Upper lobe of left lung (tissue), 6 donors: ENCODE measurements around the gene BBIP1. TPM values are rescaled to one million over a fixed set of nuclear protein-coding genes. Genes with fewer than 3 reads are reported as not detected.

Experiments used
- ATAC-seq, 2 donors: fragments of 200-7000 bp; cut with Tn5 transposase; one replicate each; pipeline ENCODE4 v1.9.1; 2022; ENCODE audit warnings: mild to moderate bottlenecking in 2 of 2, moderate library complexity in 2 of 2; ENCODE audit not compliant: low FRiP score in 2 of 2
- DNase-seq, 2 donors: peaks; one replicate each; pipeline ENCODE4 v3.0.0-alpha.2; 2019 to 2020
- H3K27ac ChIP-seq, 4 donors: fragments of 200-600 bp; sonication (generic); one replicate each; pipeline ENCODE4 v1.5.1; 2016 to 2019
- H3K27me3 ChIP-seq, 4 donors: fragments of 200-600 bp; sonication (generic); one replicate each; pipeline ENCODE4 v1.5.1; 2017 to 2019
- H3K36me3 ChIP-seq, 4 donors: fragments of 200-600 bp; sonication (generic); one replicate each; pipeline ENCODE4 v1.5.1; 2016 to 2019
- H3K4me1 ChIP-seq, 4 donors: fragments of 200-600 bp; sonication (generic); one replicate each; pipeline ENCODE4 v1.5.1; 2018 to 2019
- H3K4me3 ChIP-seq, 4 donors: fragments of 200-600 bp; sonication (generic); one replicate each; pipeline ENCODE4 v1.5.1; 2017 to 2019; ENCODE audit warnings: mild to moderate bottlenecking in 2 of 4, moderate library complexity in 1 of 4
- H3K9me3 ChIP-seq, 4 donors: fragments of 200-600 bp; sonication (generic); one replicate each; pipeline ENCODE4 v1.5.1; 2018 to 2019
- EP300 ChIP-seq, 4 donors: sonication (generic); formaldehyde crosslinking; IDR thresholded peaks; one replicate each; pipeline ENCODE4 v1.5.1; 2017; ENCODE audit warnings: antibody characterized with exemption in 4 of 4, control low read depth in 2 of 4
- POLR2A ChIP-seq, 4 donors: fragments of 450-650 bp; IDR thresholded peaks; one replicate each; pipeline ENCODE4 v1.5.1; 2016 to 2017; ENCODE audit warnings: antibody characterized with exemption in 4 of 4, mild to moderate bottlenecking in 2 of 4
- POLR2AphosphoS5 ChIP-seq, 2 donors: sonication (generic); formaldehyde crosslinking; IDR thresholded peaks; one replicate each; pipeline ENCODE4 v1.5.1; 2017; ENCODE audit warnings: antibody characterized with exemption in 2 of 2
- WGBS, 2 donors: methylation state at CpG; one replicate each; pipeline ENCODE4 v1.1.5; 2017 to 2018; 5-methylcytosine and 5-hydroxymethylcytosine counted together
- total RNA-seq, 6 donors: library from RNA; depleted of rRNA in 4 of 6; stranded (reverse); fragments of >200 nt in 4 of 6; gene quantifications; one replicate each; pipeline versions ENCODE4 v1.1.0 to v1.2.1, GENCODE V29; 2016 to 2021
- TF ChIP-seq, protein P1 (sequence below), 6 experiments: fragments of 450-650 bp in 4 of 6; fragments of 200-600 bp in 2 of 6; sonication (generic) in 2 of 6; IDR thresholded peaks; one replicate each; pipeline ENCODE4 v1.5.1; 2016 to 2019; ENCODE audit warnings: antibody characterized with exemption in 6 of 6
- donor health status: DM: no; HTN: no; CAD: no; lungs with moderate emphysema.
- donor health status: DM: no; HTN: yes; CAD: no; lungs with severe emphysema.

Gene BBIP1
- total RNA-seq, 6 donors from 2014 or later, result 3.4 to 27.4 (median 19.4) TPM

DNA sequence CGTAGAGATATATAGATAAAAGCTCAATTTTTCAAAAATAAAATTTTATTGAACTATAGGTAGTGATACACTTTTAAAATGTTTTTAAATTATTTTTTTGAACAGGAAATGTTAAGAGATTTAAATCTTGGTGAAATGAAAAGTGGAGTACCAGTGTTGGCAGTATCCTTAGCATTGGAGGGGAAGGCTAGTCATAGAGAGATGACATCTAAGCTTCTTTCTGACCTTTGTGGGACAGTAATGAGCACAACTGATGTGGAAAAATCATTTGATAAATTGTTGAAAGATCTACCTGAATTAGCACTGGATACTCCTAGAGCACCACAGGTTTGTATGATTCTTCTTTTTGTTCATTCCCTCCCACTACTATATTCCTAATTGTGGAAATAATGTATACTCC, 31.4 kb downstream of the BBIP1 start:
- Histone ChIP-seq H3K36me3 (peaks cover 0 to 70% (median 5%) of the 10 kb centered on the region in 4 donors), H3K4me1 (peaks cover 0 to 3% (median 0%) of the 10 kb centered on the region in 4 donors), H3K9me3 (no peaks in the 10 kb centered on the region), H3K4me3 (no peak overlapping the region), H3K27me3 (no peaks in the 10 kb centered on the region), H3K27ac (no peak overlapping the region)
- no peak for DNase-seq
- ATAC-seq, result no peak
- TF ChIP-seq POLR2AphosphoS5 (IDR thresholded peaks at IDR 0.05) (no peak), EP300 (IDR thresholded peaks at IDR 0.05) (no peak), POLR2A (IDR thresholded peaks at IDR 0.05) (no peak)
- TF ChIP-seq, protein P1, sequence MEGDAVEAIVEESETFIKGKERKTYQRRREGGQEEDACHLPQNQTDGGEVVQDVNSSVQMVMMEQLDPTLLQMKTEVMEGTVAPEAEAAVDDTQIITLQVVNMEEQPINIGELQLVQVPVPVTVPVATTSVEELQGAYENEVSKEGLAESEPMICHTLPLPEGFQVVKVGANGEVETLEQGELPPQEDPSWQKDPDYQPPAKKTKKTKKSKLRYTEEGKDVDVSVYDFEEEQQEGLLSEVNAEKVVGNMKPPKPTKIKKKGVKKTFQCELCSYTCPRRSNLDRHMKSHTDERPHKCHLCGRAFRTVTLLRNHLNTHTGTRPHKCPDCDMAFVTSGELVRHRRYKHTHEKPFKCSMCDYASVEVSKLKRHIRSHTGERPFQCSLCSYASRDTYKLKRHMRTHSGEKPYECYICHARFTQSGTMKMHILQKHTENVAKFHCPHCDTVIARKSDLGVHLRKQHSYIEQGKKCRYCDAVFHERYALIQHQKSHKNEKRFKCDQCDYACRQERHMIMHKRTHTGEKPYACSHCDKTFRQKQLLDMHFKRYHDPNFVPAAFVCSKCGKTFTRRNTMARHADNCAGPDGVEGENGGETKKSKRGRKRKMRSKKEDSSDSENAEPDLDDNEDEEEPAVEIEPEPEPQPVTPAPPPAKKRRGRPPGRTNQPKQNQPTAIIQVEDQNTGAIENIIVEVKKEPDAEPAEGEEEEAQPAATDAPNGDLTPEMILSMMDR (IDR thresholded peaks at IDR 0.05), result no peak
- 93 to 100% methylated on average over 1 of the region's 1 CpG for WGBS, 2 donors

DNA sequence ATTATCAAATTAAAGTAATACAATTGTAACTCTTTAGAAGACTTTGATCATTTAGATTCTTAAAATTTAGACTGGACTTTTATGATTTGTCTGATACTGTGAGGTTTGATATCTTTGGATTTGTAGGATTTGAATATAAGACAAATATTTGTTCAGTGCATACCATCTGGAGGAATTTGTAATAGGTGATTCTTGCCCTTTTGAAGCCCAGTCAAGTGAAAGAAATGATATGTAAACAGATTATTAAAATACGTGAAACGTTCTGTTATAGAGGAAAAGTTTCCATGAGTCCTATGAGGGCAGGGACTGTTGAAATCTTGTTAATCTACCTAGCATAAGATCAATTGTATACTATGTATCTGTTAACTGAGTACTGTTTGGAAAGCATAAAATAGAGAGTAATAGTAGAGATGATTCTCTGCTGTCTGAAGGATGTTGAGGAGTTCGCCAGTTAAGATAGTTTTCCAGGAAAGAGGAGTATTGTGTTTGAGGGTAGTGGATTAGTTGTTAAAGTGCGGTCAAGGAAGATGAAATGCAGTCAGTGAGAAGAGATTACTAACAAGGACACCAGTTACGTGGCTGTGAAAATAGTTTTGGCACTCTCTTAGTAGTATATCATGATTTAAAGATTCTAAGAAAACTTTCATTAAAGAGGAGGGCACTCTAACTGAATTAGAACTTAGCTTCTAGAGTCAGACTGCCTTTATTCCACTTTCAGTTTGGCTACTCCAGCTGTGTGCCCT, 32.9 kb downstream of the BBIP1 start:
- Histone ChIP-seq H3K4me3 (no peak overlapping the region), H3K4me1 (peaks cover 0 to 3% (median 0%) of the 10 kb centered on the region in 4 donors), H3K27me3 (no peaks in the 10 kb centered on the region), H3K36me3 (peaks cover 0 to 74% (median 5%) of the 10 kb centered on the region in 4 donors), H3K9me3 (no peaks in the 10 kb centered on the region), H3K27ac (no peak overlapping the region)
- ATAC-seq, result no peak
- 58 to 67% methylated on average over 5 of the region's 5 CpGs for WGBS, 2 donors
- TF ChIP-seq, protein P1 (IDR thresholded peaks at IDR 0.05), result no peak
- no peak for TF ChIP-seq POLR2AphosphoS5 (IDR thresholded peaks at IDR 0.05)
- DNase-seq, result no peak

DNA sequence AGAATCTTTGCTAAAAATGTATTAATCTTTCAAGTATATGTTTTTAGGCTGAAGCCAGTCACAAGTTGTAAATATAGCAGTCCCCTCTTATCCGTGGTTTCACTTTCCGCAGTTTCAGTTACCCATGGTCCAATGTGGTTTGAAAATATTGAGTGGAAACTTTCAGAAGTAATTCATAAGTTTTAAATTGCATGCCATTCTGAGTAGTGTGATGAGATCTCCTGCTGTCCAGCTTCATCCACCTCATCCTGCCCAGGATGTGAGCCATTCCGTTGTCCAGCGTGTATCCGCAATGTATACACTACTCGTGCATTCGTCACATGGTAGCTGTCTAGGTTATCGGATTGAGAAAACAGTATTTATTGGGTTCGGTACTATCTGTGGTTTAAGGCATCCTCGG, 35.1 kb downstream of the BBIP1 start:
- Histone ChIP-seq H3K27ac (no peak overlapping the region), H3K27me3 (no peaks in the 10 kb centered on the region), H3K36me3 (peaks cover 0 to 55% (median 3%) of the 10 kb centered on the region in 4 donors), H3K9me3 (no peaks in the 10 kb centered on the region), H3K4me3 (no peak overlapping the region), H3K4me1 (peaks cover 0 to 3% (median 0%) of the 10 kb centered on the region in 4 donors)
- ATAC-seq (no peak), DNase-seq (no peak)
- 78 to 91% methylated on average over 10 of the region's 10 CpGs for WGBS, 2 donors
- no peak for TF ChIP-seq POLR2A (IDR thresholded peaks at IDR 0.05)
- TF ChIP-seq, protein P1 (IDR thresholded peaks at IDR 0.05), result no peak
- no peak for TF ChIP-seq POLR2AphosphoS5 (IDR thresholded peaks at IDR 0.05)
- TF ChIP-seq EP300 (IDR thresholded peaks at IDR 0.05), result no peak

DNA sequence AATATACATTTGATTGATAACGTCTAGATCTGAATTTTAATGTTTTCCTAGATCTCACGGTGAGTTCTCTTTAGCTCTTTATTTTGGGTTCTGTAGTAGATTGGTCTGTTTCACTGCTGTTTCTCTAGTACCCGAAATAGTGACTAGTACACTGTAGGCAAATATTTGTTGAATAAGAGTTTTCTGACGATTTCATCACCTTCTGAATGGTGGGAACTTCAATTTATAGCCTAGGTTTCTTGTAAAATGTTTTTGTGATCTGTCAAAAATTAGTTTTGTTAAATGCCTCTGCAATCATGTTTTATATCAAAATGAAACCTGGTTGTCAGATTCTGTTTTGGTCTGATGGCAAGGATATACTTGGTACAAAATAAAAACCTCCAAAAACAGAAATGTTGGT, 37.1 kb downstream of the BBIP1 start:
- Histone ChIP-seq H3K4me1 (peaks cover 0 to 3% (median 0%) of the 10 kb centered on the region in 4 donors), H3K27ac (no peak overlapping the region), H3K36me3 (peaks cover 0 to 41% (median 2%) of the 10 kb centered on the region in 4 donors), H3K27me3 (no peaks in the 10 kb centered on the region), H3K9me3 (no peaks in the 10 kb centered on the region), H3K4me3 (no peak overlapping the region)
- no peak for TF ChIP-seq POLR2AphosphoS5 (IDR thresholded peaks at IDR 0.05)
- TF ChIP-seq EP300 (IDR thresholded peaks at IDR 0.05), result no peak
- no peak for TF ChIP-seq POLR2A (IDR thresholded peaks at IDR 0.05)
- TF ChIP-seq, protein P1 (IDR thresholded peaks at IDR 0.05), result no peak
- DNase-seq (no peak), ATAC-seq (no peak)
- 69 to 74% methylated on average over 4 of the region's 4 CpGs for WGBS, 2 donors

DNA sequence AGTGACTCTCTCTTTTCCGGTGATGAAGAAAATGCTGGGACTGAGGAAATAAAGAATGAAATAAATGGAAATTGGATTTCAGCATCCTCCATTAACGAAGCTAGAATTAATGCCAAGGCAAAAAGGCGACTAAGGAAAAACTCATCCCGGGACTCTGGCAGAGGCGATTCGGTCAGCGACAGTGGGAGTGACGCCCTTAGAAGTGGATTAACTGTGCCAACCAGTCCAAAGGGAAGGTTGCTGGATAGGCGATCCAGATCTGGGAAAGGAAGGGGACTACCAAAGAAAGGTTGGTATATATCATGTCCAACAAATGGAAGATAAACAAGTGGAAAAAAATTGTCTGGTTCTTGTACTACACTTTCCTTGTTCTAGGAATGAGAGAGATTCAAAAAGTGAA, 37.7 kb downstream of the BBIP1 start:
- no peak overlapping the region for H3K4me3 ChIP-seq
- no peak for ATAC-seq
- peaks cover 0 to 44% (median 2%) of the 10 kb centered on the region in 4 donors for H3K36me3 ChIP-seq
- TF ChIP-seq POLR2A (IDR thresholded peaks at IDR 0.05) (no peak), EP300 (IDR thresholded peaks at IDR 0.05) (no peak), POLR2AphosphoS5 (IDR thresholded peaks at IDR 0.05) (no peak)
- TF ChIP-seq, protein P1 (IDR thresholded peaks at IDR 0.05), result no peak
- no peak for DNase-seq
- no peak overlapping the region for H3K27ac ChIP-seq
- no peaks in the 10 kb centered on the region for H3K9me3 ChIP-seq
- WGBS, 2 donors, result 92% methylated on average over 9 of the region's 9 CpGs
- H3K27me3 ChIP-seq, result no peaks in the 10 kb centered on the region
- H3K4me1 ChIP-seq, result peaks cover 0 to 3% (median 0%) of the 10 kb centered on the region in 4 donors
